ENCODE results near the gene HOMEZ. TPM values are rescaled to one million over a fixed set of nuclear protein-coding genes. Genes with fewer than 3 reads are reported as not detected.

Gene HOMEZ
- total RNA-seq, 1 experiment from 2014 or later = 18.2 TPM

DNA sequence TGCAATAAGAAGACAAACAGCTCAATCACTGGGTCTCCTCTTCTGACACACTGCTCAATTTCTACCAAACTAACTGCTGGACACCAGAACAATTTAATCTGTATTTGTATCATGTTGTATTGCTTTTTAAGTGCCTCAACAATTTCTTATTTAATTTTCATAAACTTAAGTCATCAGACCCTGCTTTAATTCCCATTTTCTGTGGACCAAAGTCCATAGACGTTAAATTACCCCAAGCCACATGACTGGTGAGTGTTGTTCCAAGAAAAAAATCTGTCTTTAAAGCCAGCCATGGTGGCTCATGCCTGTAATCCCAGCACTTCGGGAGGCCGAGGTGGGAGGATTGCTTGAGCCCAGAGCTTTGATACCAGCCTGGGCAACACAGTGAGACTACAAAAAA lies 8.7 kb downstream of the HOMEZ start:
- Histone ChIP-seq H3K79me2 (ENCODE audit: insufficient read depth, low read length) (no peaks in the 10 kb centered on the region), H3K4me2 (ENCODE audit: low read length) (no peak overlapping the region), H4K20me1 (ENCODE audit: insufficient read depth) (no peaks in the 10 kb centered on the region), H3K36me3 (ENCODE audit: control insufficient read depth in 1 of 2, insufficient read depth in 2 of 2, low read length in 2 of 2) (no peaks in the 10 kb centered on the region; a peak in 1 of 4 replicates), H3K27ac (ENCODE audit: low read depth, low read length) (no peak overlapping the region), H3K9ac (ENCODE audit: low read length) (no peak overlapping the region), H3K9me2 (ENCODE audit: insufficient read depth) (no peaks in the 10 kb centered on the region), H3K27me3 (ENCODE audit: insufficient read depth, low read length) (no peaks in the 10 kb centered on the region), H3K4me3 (replicated peaks in 1 of 2; ENCODE audit: low read depth in 1 of 2, low read length in 2 of 2) (no peak overlapping the region), H3K9me3 (ENCODE audit: control insufficient read depth in 1 of 2, insufficient read depth in 1 of 2, low read depth in 1 of 2, low read length in 2 of 2) (no peaks in the 10 kb centered on the region), H3K4me1 (ENCODE audit: control insufficient read depth in 1 of 2, insufficient read depth in 2 of 2, low read length in 2 of 2) (peaks cover 3 to 23% of the 10 kb centered on the region in 2 experiments; a peak in 2 of 4 replicates), H2AFZ (ENCODE audit: low read depth, low read length, poor library complexity, severe bottlenecking) (no peak overlapping the region)
- DNase-seq (ENCODE audit: low read depth, low spot score) = no peak
- ChIA-PET CTCF (no interaction called here), POLR2A (no interaction called here), RAD21 (ENCODE audit: low non-redundant PET in 1 of 2, low total read pairs in 2 of 2, uncharacterized antibody in 2 of 2, unreplicated experiment in 2 of 2) (interaction anchor here in 1 of 2 experiments (1.4 kb wide), 1 partner anchor 44 kb away, joined by 3 read pairs; the partner anchor contains the start of gene PABPN1)
- intact Hi-C loops (cut with micrococcal nuclease) = no loop called here
- no TSS peak for BruUV-seq (replicated peaks)
- no peak for ATAC-seq
- no peak for TF ChIP-seq MAX (IDR thresholded peaks at IDR 0.05)

DNA sequence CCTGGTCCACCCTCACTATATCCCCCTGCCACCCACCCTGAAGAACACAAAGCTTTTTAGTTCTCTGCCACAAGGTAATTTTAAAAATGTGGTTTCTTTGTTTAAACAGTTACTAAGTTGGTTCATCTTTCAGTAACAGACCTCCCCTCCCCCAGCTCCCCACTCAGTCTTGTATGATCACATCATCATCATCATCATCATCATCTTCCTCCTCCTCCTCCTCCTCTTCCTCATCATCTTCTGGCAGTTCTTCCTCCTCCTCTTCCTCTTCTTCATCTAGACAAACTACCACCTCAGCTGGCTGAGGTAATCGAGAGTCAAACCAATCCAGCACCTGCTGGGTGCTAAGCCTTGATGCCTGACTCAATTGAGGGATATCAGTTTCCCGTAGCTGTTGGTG lies 10.5 kb downstream of the HOMEZ start:
- Histone ChIP-seq H3K9ac (ENCODE audit: low read length) (no peak overlapping the region), H3K9me2 (ENCODE audit: insufficient read depth) (no peaks in the 10 kb centered on the region), H3K4me2 (ENCODE audit: low read length) (no peak overlapping the region), H3K79me2 (ENCODE audit: insufficient read depth, low read length) (no peaks in the 10 kb centered on the region), H3K9me3 (ENCODE audit: control insufficient read depth in 1 of 2, insufficient read depth in 1 of 2, low read depth in 1 of 2, low read length in 2 of 2) (no peaks in the 10 kb centered on the region), H2AFZ (ENCODE audit: low read depth, low read length, poor library complexity, severe bottlenecking) (no peak overlapping the region), H3K36me3 (ENCODE audit: control insufficient read depth in 1 of 2, insufficient read depth in 2 of 2, low read length in 2 of 2) (no peaks in the 10 kb centered on the region; a peak in 1 of 4 replicates), H3K4me3 (replicated peaks in 1 of 2; ENCODE audit: low read depth in 1 of 2, low read length in 2 of 2) (no peak overlapping the region), H3K27ac (ENCODE audit: low read depth, low read length) (no peak overlapping the region), H4K20me1 (ENCODE audit: insufficient read depth) (no peaks in the 10 kb centered on the region), H3K4me1 (ENCODE audit: control insufficient read depth in 1 of 2, insufficient read depth in 2 of 2, low read length in 2 of 2) (peaks cover 3 to 23% of the 10 kb centered on the region in 2 experiments; a peak in 2 of 4 replicates), H3K27me3 (ENCODE audit: insufficient read depth, low read length) (no peaks in the 10 kb centered on the region)
- BruUV-seq (replicated peaks) = no TSS peak
- DNase-seq (ENCODE audit: low read depth, low spot score) = no peak
- ChIA-PET POLR2A (no interaction called here), RAD21 (ENCODE audit: low non-redundant PET in 1 of 2, low total read pairs in 2 of 2, uncharacterized antibody in 2 of 2, unreplicated experiment in 2 of 2) (no interaction called here), CTCF (no interaction called here)
- TF ChIP-seq RAD21 (IDR thresholded peaks at IDR 0.05; ENCODE audit: low read depth) (no peak), ELF1 (IDR thresholded peaks at IDR 0.05; ENCODE audit: borderline replicate concordance, low read depth) (no peak), EZH2 (IDR thresholded peaks at IDR 0.05) (no peak), SIN3A (IDR thresholded peaks at IDR 0.05; ENCODE audit: low read depth) (no peak)
- intact Hi-C loops (cut with micrococcal nuclease) = no loop called here
- ATAC-seq = no peak

Measured in HCT116 (cell line).